ENCODE measurements around the gene TLR3. TPM values are rescaled to one million over a fixed set of nuclear protein-coding genes. Genes with fewer than 3 reads are reported as not detected.

The TLR3 gene
- total and polyA plus RNA-seq, 2 of the 8 experiments (the other 6 are each of a cell fraction or from before 2014, with no cell fraction given): 1.00 to 2.6 TPM

GRCh38 chr4:186037692-186038658, 31.0 kb upstream of the TLR3 start (continued):
- no peak for TF ChIP-seq SIN3A (conservative IDR thresholded peaks at IDR 0.05 in 1 of 2, IDR thresholded peaks at IDR 0.05 in 1 of 2; ENCODE audit: low read depth in 1 of 2, low read length in 2 of 2)
